ENCODE measurements around the gene BLOC1S3. TPM values are rescaled to one million over a fixed set of nuclear protein-coding genes. Genes with fewer than 3 reads are reported as not detected.

Gene BLOC1S3
- total and polyA plus RNA-seq, 2 of the 4 experiments (the other 2 are of a cell fraction): 1.1 to 4.9 TPM

GRCh38 chr19:45206328-45206727 is 27.7 kb downstream of the BLOC1S3 start:
- CTCF ChIA-PET: no interaction called here

More at GRCh38 chr19:45206328-45206727, 27.7 kb downstream of the BLOC1S3 start:
- Histone ChIP-seq H4K20me1 (ENCODE audit: insufficient read depth, low read length) (no peaks in the 10 kb centered on the region), H3K9ac (ENCODE audit: low read depth, low read length) (no peak overlapping the region), H4K8ac (ENCODE audit: low read depth in 2 of 2, low read length in 2 of 2) (no peak overlapping the region), H3K4me3 (ENCODE audit: insufficient read depth, low read depth, low read length) (no peak overlapping the region), H3K79me1 (ENCODE audit: low read depth in 1 of 2, low read length in 2 of 2) (no peaks in the 10 kb centered on the region), H3K36me3 (ENCODE audit: control insufficient read depth, insufficient read depth, low read length) (no peaks in the 10 kb centered on the region), H3K56ac (ENCODE audit: extremely low read depth, insufficient read depth, low read length) (no peak overlapping the region), H2BK5ac (ENCODE audit: low read depth, low read length, poor library complexity, severe bottlenecking) (no peak overlapping the region), H3K4me2 (ENCODE audit: low read depth, low read length) (no peak overlapping the region), H2AK5ac (ENCODE audit: low read depth, low read length) (no peak overlapping the region), H4K5ac (ENCODE audit: low read depth, low read length) (no peak overlapping the region), H2BK20ac (ENCODE audit: low read depth, low read length) (no peak overlapping the region), H3K18ac (ENCODE audit: low read depth, low read length) (no peak overlapping the region), H3K9me1 (ENCODE audit: insufficient read depth, low read length) (no peaks in the 10 kb centered on the region), H3K23ac (ENCODE audit: low read depth, low read length) (no peak overlapping the region), H4K91ac (ENCODE audit: insufficient read depth, low read depth, low read length) (no peak overlapping the region), H3K27ac (ENCODE audit: insufficient read depth, low read length) (no peak overlapping the region), H3K14ac (replicated peaks; ENCODE audit: low read depth, low read length) (no peak overlapping the region), H3K9me3 (ENCODE audit: control insufficient read depth, insufficient read depth, low read length) (no peaks in the 10 kb centered on the region), H3K4ac (ENCODE audit: low read depth, low read length) (no peak overlapping the region), H3K27me3 (ENCODE audit: control insufficient read depth, insufficient read depth, low read length) (peaks cover 4% of the 10 kb centered on the region), H2BK120ac (ENCODE audit: low read depth, low read length) (no peak overlapping the region), H2BK15ac (ENCODE audit: low read depth, low read length) (no peak overlapping the region), H2AK9ac (replicated peaks; ENCODE audit: low read depth, low read length, poor library complexity) (no peak overlapping the region), H2AFZ (replicated peaks; ENCODE audit: low read length, poor library complexity) (no peak overlapping the region), H3K4me1 (ENCODE audit: control insufficient read depth, insufficient read depth, low read length) (no peaks in the 10 kb centered on the region)
- ATAC-seq (ENCODE audit: low read depth) (no peak), DNase-seq (no peak)
- WGBS, 2 experiments (ENCODE audit: extremely low coverage in 2 of 2, insufficient read length in 1 of 2): no CpG with 5 or more reads among the region's 3 CpGs
- no TSS peak for BruUV-seq (replicated peaks)
- TF ChIP-seq BHLHE40 (IDR thresholded peaks at IDR 0.05; ENCODE audit: low read depth, low read length) (no peak), SMC3 (IDR thresholded peaks at IDR 0.05; ENCODE audit: low read depth, low read length) (no peak), RFX5 (IDR thresholded peaks at IDR 0.05; ENCODE audit: low read depth, low read length) (no peak), POLR2A (IDR thresholded peaks at IDR 0.05; ENCODE audit: low read depth, low read length) (no peak)
- TF ChIP-seq, protein P1, sequence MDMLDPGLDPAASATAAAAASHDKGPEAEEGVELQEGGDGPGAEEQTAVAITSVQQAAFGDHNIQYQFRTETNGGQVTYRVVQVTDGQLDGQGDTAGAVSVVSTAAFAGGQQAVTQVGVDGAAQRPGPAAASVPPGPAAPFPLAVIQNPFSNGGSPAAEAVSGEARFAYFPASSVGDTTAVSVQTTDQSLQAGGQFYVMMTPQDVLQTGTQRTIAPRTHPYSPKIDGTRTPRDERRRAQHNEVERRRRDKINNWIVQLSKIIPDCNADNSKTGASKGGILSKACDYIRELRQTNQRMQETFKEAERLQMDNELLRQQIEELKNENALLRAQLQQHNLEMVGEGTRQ (IDR thresholded peaks at IDR 0.05; ENCODE audit: low read depth, low read length): no peak
- intact Hi-C loops (cut with micrococcal nuclease) (no loop called here), dilution Hi-C loops (cut with HindIII; ENCODE audit: low sequenced_read_pairs, unreplicated experiment) (no loop called here), in situ Hi-C loops (cut with MboI; ENCODE audit: low sequenced_read_pairs) (no loop called here)
- POLR2A ChIA-PET (ENCODE audit: unreplicated experiment): no interaction called here
